NB4 (cell line): ENCODE results near the gene SLCO3A1.

Experiments used
- CTCF ChIP-seq: IDR thresholded peaks from one replicate; pipeline ENCODE4 v1.5.1; 2012; ENCODE audit warnings: low read depth, low read length
- POLR2A ChIP-seq: IDR thresholded peaks from 2 replicates; pipeline ENCODE4 v1.6.1; 2011; ENCODE audit warnings: mild to moderate bottlenecking; ENCODE audit not compliant: insufficient read length; ENCODE audit errors: extremely low read depth

- no peak for TF ChIP-seq CTCF
- no peak for TF ChIP-seq POLR2A
Measured at GRCh38 chr15:91881569-91882297, 28.2 kb downstream of the SLCO3A1 start.
